ENCODE measurements around the gene PPTC7. TPM values are rescaled to one million over a fixed set of nuclear protein-coding genes. Genes with fewer than 3 reads are reported as not detected.

The PPTC7 gene
- total RNA-seq, 2 experiments from 2014 or later, result 43.1 to 44.5 TPM

- peaks cover 5% of the 10 kb centered on the region for H3K9me3 Mint-ChIP-seq
These were observed 77.8 kb downstream of the PPTC7 start for GRCh38 chr12:110505332-110505731.

DNA sequence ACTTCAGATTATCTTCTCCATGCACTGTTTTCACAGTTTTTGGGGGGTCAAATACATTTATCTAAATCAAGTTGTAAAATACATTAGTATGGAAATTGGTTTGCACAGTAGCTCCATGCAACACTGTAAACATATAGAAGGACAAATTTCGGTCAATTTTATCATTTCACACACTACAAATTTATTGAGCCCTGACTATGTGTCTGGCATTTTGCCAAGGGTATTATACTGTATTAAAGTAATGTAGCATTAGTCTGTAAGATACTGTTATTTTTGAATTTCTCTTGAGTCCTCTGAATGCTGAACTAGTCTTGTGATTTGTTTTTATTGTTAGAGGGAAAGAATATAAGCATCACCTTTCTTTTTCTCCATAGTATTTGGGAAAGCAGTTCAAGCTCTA is 79.7 kb downstream of the PPTC7 start:
- Mint-ChIP-seq H3K36me3 (ENCODE audit: low read depth) (peaks cover 23% of the 10 kb centered on the region), H3K27me3 (no peaks in the 10 kb centered on the region), H3K9me3 (peaks cover 5% of the 10 kb centered on the region), H3K4me3 (no peak overlapping the region), H3K4me1 (ENCODE audit: low read depth) (peaks cover 29% of the 10 kb centered on the region), H3K27ac (peak overlapping the region; percentile 96)
- intact Hi-C loops (cut with micrococcal nuclease), result loop anchor here (2.0 kb wide), 1 partner anchor 35 kb away; the partner anchor contains the start of genes FAM216A and GPN3
- no peak for DNase-seq
- ChIA-PET CTCF (interaction anchor here (0.8 to 9.8 kb wide), 3 partner anchors 12 to 99 kb away, joined by 3 to 84 read pairs (median 4); partner anchors contain the start of gene ARPC3), POLR2A (interaction anchor here (0.6 to 3.8 kb wide), 4 partner anchors 35 to 279 kb away, joined by 3 to 15 read pairs (median 6); partner anchors contain the start of genes FAM216A and GPN3)
- no peak for ATAC-seq
- TF ChIP-seq, protein P1, sequence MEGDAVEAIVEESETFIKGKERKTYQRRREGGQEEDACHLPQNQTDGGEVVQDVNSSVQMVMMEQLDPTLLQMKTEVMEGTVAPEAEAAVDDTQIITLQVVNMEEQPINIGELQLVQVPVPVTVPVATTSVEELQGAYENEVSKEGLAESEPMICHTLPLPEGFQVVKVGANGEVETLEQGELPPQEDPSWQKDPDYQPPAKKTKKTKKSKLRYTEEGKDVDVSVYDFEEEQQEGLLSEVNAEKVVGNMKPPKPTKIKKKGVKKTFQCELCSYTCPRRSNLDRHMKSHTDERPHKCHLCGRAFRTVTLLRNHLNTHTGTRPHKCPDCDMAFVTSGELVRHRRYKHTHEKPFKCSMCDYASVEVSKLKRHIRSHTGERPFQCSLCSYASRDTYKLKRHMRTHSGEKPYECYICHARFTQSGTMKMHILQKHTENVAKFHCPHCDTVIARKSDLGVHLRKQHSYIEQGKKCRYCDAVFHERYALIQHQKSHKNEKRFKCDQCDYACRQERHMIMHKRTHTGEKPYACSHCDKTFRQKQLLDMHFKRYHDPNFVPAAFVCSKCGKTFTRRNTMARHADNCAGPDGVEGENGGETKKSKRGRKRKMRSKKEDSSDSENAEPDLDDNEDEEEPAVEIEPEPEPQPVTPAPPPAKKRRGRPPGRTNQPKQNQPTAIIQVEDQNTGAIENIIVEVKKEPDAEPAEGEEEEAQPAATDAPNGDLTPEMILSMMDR (IDR thresholded peaks at IDR 0.05), result no peak

More at GRCh38 chr12:110505332-110505731, 77.8 kb downstream of the PPTC7 start:
- TF ChIP-seq, protein P1 (IDR thresholded peaks at IDR 0.05), result no peak
- H3K4me3 Mint-ChIP-seq, result no peak overlapping the region
- intact Hi-C loops (cut with micrococcal nuclease), result no loop called here
- ChIA-PET CTCF (interaction anchor here (1.2 to 1.3 kb wide), 2 partner anchors 97 to 192 kb away, joined by 3 to 6 read pairs; no protein-coding TSS in a partner anchor), POLR2A (interaction anchor here (0.8 to 1.0 kb wide), 2 partner anchors 26 to 37 kb away, joined by 3 to 4 read pairs; partner anchors contain the start of genes FAM216A and GPN3)
- ATAC-seq, result no peak
- peaks cover 14% of the 10 kb centered on the region for H3K4me1 Mint-ChIP-seq (ENCODE audit: low read depth)
- no peaks in the 10 kb centered on the region for H3K27me3 Mint-ChIP-seq
- peaks cover 14% of the 10 kb centered on the region for H3K36me3 Mint-ChIP-seq (ENCODE audit: low read depth)
- H3K27ac Mint-ChIP-seq, result no peak overlapping the region
- no peak for DNase-seq

DNA sequence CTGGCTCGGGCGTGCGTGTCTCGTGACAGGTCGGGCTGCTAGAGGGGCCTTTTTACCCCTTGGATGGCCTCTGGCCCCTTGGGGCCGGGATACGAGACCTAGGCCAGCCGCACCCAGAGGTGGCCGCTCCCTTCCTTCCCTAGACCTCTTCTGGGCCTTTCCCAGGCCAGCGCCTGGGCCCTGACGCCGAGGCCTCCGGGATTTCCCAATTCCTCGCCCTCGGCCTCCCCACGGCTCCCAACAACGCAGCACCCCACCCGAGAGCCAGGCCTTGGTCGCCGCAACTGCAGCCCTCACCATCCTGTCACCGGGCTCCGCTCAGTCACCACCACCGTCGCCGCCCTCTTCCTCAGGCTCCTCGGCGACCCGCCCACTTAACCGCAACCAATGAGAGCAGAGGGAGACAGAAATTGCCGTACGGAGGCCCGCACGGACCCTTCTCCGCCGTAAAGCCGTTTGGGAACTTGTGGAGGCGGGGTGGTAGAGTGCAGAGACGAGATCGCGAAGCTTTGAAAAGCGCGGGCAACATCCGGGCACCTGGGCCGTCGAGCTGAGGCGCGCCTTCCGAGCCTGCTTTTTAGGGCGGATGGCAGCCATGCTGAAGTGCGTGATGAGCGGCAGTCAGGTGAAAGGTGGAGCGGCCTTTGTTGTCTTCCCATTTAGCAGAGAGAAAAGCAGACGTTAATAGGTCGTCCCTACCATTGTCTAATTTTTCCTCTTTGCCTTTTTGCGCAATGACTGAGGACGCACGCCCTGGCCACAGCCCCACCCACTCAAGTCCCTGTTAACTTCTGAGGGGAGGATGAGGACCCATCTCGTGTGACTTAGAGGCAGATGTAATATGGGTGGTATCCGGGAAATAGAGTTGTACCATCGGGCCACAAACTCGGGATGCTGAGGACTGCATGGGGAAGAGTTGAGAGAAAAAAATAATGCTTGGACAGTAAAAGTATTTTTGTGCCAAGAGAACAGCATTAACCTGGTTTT is 81.1 kb downstream of the PPTC7 start, which contains the start of the genes RAD9B and VPS29:
Gene RAD9B, plus strand, starts transcription at position 580 of the 987 bp plus-strand sequence. Its CDS starts 7 bp downstream, at position 587.
Gene VPS29, minus strand, starts transcription at position 360 of the 987 bp plus-strand sequence. Its CDS starts 60 bp downstream, at position 300.
- Mint-ChIP-seq H3K27ac (peak within 1 kb of the TSS; percentile 96), H3K36me3 (ENCODE audit: low read depth) (peaks cover 23% of the 10 kb centered on the region), H3K4me3 (peak within 1 kb of the TSS; percentile 97), H3K27me3 (no peaks in the 10 kb centered on the region), H3K9me3 (peaks cover 5% of the 10 kb centered on the region), H3K4me1 (ENCODE audit: low read depth) (peaks cover 30% of the 10 kb centered on the region)
- ChIA-PET POLR2A (interaction anchor here (0.6 to 5.5 kb wide), 19 partner anchors 8 to 239 kb away, joined by 3 to 40 read pairs (median 4); partner anchors contain the start of genes ARPC3, FAM216A and GPN3), CTCF (interaction anchor here (1.5 to 9.8 kb wide), 3 partner anchors 34 to 100 kb away, joined by 7 to 84 read pairs (median 10); partner anchors contain the start of genes ARPC3, FAM216A and GPN3)
- intact Hi-C loops (cut with micrococcal nuclease), result loop anchor here (2.0 kb wide), 1 partner anchor 33 kb away; the partner anchor contains the start of genes FAM216A and GPN3
- TF ChIP-seq, protein P1 (IDR thresholded peaks at IDR 0.05), result no peak
- peak; percentile 100 for DNase-seq
- ATAC-seq, result peak; percentile 95

GRCh38 chr12:110501399-110501751 is 81.7 kb downstream of the PPTC7 start:
- ATAC-seq (peak; percentile 5), DNase-seq (no peak)
- Mint-ChIP-seq H3K36me3 (ENCODE audit: low read depth) (peaks cover 25% of the 10 kb centered on the region), H3K4me1 (ENCODE audit: low read depth) (peaks cover 30% of the 10 kb centered on the region), H3K4me3 (peak overlapping the region; percentile 97), H3K9me3 (peaks cover 5% of the 10 kb centered on the region), H3K27ac (peak overlapping the region; percentile 96), H3K27me3 (no peaks in the 10 kb centered on the region)
- intact Hi-C loops (cut with micrococcal nuclease), result no loop called here
- ChIA-PET POLR2A (interaction anchor here (0.7 to 5.5 kb wide), 10 partner anchors 8 to 103 kb away, joined by 3 to 40 read pairs (median 5); partner anchors contain the start of genes ARPC3, FAM216A and GPN3), CTCF (interaction anchor here (1.5 to 9.8 kb wide), 3 partner anchors 33 to 101 kb away, joined by 7 to 84 read pairs (median 10); partner anchors contain the start of genes ARPC3, FAM216A and GPN3)
- TF ChIP-seq, protein P1 (IDR thresholded peaks at IDR 0.05), result no peak

Data from activated CD8-positive, alpha-beta T cell treated with anti-CD3 and anti-CD28 coated beads for 36 hours (primary cell).